ENCODE data around the gene SEMA7A. TPM values are rescaled to one million over a fixed set of nuclear protein-coding genes. Genes with fewer than 3 reads are reported as not detected.

Gene SEMA7A
- total RNA-seq, 1 experiment from 2014 or later = 74.9 TPM

GRCh38 chr15:74377831-74378766 is 55.7 kb downstream of the SEMA7A start:
- no peak overlapping the region for H3K4me3 ChIP-seq (ENCODE audit: low read length)

DNA sequence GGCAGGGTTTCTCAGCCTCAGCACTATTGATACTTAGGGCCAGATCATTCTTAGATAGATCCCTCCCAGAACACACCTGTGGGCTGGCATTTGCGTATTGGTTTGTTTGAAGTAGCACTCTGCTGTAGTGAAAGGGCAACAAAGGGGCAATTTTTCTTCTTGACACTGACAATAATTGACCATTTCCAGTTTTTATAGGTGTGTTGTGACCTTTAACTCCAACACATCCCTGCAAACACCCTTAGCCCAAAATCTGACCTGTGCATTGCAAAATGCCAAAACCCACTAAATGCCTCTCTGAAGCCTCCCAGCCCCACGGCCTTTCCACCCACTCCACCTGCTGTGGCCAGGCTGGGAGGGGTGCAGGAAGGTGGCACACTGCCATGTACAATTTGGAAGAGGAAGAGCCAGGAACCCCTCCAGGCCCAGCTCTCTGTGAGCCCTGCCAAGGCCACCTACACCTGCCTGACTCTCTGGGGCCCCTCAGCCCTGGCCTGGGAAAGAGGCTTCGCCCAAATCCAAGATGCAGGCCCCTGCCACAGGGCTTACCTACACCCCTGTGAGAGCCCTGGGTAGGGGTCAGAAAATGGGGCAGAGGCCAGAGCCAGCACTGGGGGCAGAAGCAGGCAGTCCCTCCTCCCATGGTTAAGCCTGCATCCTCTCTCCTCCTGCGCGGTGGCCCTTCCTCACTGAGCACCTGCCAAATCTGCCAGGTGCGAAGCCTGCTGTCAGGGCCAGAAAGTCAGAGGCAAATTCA is 56.8 kb downstream of the SEMA7A start:
- H3K4me3 ChIP-seq (ENCODE audit: low read length) = no peak overlapping the region
- H3K4me2 ChIP-seq (ENCODE audit: low read length) = no peak overlapping the region
- H3K9me3 ChIP-seq (ENCODE audit: low read length) = no peaks in the 10 kb centered on the region
- H3K27me3 ChIP-seq (ENCODE audit: low read length) = peaks cover 2% of the 10 kb centered on the region
- TF ChIP-seq EZH2 (IDR thresholded peaks at IDR 0.05; ENCODE audit: low read length, unreplicated experiment) (no peak), EZH2phosphoT487 (IDR thresholded peaks at IDR 0.05; ENCODE audit: borderline replicate concordance, low read length) (no peak)
- TF ChIP-seq, protein P1, sequence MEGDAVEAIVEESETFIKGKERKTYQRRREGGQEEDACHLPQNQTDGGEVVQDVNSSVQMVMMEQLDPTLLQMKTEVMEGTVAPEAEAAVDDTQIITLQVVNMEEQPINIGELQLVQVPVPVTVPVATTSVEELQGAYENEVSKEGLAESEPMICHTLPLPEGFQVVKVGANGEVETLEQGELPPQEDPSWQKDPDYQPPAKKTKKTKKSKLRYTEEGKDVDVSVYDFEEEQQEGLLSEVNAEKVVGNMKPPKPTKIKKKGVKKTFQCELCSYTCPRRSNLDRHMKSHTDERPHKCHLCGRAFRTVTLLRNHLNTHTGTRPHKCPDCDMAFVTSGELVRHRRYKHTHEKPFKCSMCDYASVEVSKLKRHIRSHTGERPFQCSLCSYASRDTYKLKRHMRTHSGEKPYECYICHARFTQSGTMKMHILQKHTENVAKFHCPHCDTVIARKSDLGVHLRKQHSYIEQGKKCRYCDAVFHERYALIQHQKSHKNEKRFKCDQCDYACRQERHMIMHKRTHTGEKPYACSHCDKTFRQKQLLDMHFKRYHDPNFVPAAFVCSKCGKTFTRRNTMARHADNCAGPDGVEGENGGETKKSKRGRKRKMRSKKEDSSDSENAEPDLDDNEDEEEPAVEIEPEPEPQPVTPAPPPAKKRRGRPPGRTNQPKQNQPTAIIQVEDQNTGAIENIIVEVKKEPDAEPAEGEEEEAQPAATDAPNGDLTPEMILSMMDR (conservative IDR thresholded peaks at IDR 0.05; ENCODE audit: low read depth, low read length) = no peak
- H3K9ac ChIP-seq (ENCODE audit: low read length) = no peak overlapping the region
- no peaks in the 10 kb centered on the region for H3F3A ChIP-seq (ENCODE audit: low read length, unreplicated experiment)
- no peak overlapping the region for H2AFZ ChIP-seq (ENCODE audit: low read length)
- ATAC-seq = no peak
- ChIA-PET CTCF (no interaction called here), POLR2A (ENCODE audit: unreplicated experiment) (no interaction called here)
- H3K27ac ChIP-seq (ENCODE audit: low read length) = no peak overlapping the region
- intact Hi-C loops (cut with micrococcal nuclease) = no loop called here
- H3K9me2 ChIP-seq (replicated peaks; ENCODE audit: low read length) = no peaks in the 10 kb centered on the region
- no TSS peak for BruUV-seq (replicated peaks)
- H4K20me1 ChIP-seq (ENCODE audit: low read length) = no peaks in the 10 kb centered on the region
- no peak for DNase-seq
- no peaks in the 10 kb centered on the region for H3K79me2 ChIP-seq (ENCODE audit: low read length)
- H3K36me3 ChIP-seq (ENCODE audit: low read depth, low read length) = no peaks in the 10 kb centered on the region
- H3K4me1 ChIP-seq (ENCODE audit: insufficient read depth, low read length) = peaks cover 21% of the 10 kb centered on the region

More at GRCh38 chr15:74377831-74378766, 55.7 kb downstream of the SEMA7A start:
- Histone ChIP-seq H3K9ac (ENCODE audit: low read length) (no peak overlapping the region), H2AFZ (ENCODE audit: low read length) (no peak overlapping the region), H3K9me2 (replicated peaks; ENCODE audit: low read length) (no peaks in the 10 kb centered on the region), H3K4me2 (ENCODE audit: low read length) (no peak overlapping the region), H4K20me1 (ENCODE audit: low read length) (no peaks in the 10 kb centered on the region), H3K27me3 (ENCODE audit: low read length) (no peaks in the 10 kb centered on the region), H3F3A (ENCODE audit: low read length, unreplicated experiment) (no peaks in the 10 kb centered on the region), H3K79me2 (ENCODE audit: low read length) (no peaks in the 10 kb centered on the region), H3K9me3 (ENCODE audit: low read length) (no peaks in the 10 kb centered on the region), H3K27ac (ENCODE audit: low read length) (no peak overlapping the region), H3K4me1 (ENCODE audit: insufficient read depth, low read length) (peaks cover 32% of the 10 kb centered on the region), H3K36me3 (ENCODE audit: low read depth, low read length) (no peaks in the 10 kb centered on the region)
- POLR2A ChIA-PET (ENCODE audit: unreplicated experiment) = no interaction called here
- CTCF ChIA-PET = interaction anchor here (0.6 kb wide), 1 partner anchor 184 kb away, joined by 4 read pairs; no protein-coding TSS in a partner anchor
- intact Hi-C loops (cut with micrococcal nuclease) = no loop called here
- no peak for ATAC-seq
- TF ChIP-seq, protein P1 (conservative IDR thresholded peaks at IDR 0.05; ENCODE audit: low read depth, low read length) = no peak
- TF ChIP-seq EZH2 (IDR thresholded peaks at IDR 0.05; ENCODE audit: low read length, unreplicated experiment) (no peak), EZH2phosphoT487 (IDR thresholded peaks at IDR 0.05; ENCODE audit: borderline replicate concordance, low read length) (no peak)
- DNase-seq = no peak
- BruUV-seq (replicated peaks) = no TSS peak
